HG02981 (cell line): Measurements from ENCODE around the gene FAM222A.

ENCODE experiments used
- ATAC-seq: cut with Tn5 transposase; IDR thresholded peaks from one replicate; pipeline ENCODE4 v1.9.1; 2021; ENCODE audit warnings: mild to moderate bottlenecking, moderate library complexity; ENCODE audit not compliant: unreplicated experiment

Gene FAM222A

DNA sequence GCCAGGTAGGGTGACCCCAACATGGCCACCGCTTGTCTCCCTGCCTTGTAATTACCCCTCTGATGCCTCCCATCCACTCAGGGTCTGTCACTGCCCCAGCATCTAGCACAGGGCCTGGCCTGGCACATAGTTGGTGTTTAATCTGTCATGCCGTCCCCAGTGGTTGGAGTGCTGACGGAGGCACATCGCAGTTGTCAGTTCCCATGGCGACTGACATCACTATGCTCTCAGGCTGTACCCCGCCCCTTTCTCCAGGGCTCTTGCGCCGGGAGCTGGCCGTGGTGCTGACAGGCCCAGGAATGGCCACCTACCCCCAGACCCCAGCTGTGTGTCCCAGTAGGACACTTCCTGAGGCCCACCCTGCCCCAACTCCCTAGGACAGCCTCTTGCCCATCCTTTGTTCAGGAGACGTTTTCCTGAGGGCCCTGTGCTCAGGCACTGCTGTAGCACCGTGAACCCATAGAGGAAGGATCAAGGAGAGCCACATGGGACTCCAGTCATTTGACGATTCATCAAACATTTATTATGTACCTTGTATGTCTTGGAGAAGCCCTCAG lies 23.0 kb downstream of the FAM222A start:
- no peak for ATAC-seq

DNA sequence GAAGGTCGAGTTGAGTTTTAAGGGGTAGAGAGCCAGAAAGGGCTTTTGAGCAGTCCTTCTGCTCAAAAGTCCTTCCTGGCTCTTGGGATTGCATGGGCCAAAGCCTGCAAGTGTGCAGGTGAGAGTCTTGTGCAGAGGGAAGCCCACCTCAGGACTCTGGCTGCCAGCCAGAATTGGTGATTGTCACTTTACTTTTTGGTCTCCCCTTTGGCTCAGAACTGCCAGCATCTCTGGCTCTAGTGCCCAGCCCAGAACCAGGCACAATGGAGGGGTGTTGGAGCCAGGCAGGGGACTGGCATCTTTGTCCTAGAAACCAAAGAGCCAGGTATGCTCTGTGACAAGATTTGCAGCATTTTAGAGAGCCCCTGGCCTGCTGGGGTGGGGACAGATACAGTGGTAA lies 23.5 kb downstream of the FAM222A start:
- no peak for ATAC-seq

DNA sequence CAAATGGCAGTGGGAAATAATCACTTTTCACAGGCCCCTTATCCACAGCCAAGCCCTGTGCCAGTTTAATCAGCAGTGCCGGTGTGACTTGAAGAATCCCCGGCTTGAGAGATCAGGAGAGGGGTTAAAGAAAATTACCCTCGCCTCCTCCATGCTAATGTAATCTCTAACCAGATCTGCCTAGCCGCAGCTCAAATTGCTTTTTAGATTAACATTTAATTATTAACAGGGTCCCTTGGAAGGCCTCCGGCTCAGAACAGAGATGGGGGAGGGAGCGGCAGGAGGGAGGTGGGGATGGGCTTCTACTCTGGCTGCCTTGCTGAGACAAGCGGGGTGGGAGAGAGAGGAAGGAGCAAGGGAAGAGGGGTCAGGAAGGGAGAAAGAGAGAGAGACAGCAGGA lies 24.0 kb downstream of the FAM222A start:
- no peak for ATAC-seq

DNA sequence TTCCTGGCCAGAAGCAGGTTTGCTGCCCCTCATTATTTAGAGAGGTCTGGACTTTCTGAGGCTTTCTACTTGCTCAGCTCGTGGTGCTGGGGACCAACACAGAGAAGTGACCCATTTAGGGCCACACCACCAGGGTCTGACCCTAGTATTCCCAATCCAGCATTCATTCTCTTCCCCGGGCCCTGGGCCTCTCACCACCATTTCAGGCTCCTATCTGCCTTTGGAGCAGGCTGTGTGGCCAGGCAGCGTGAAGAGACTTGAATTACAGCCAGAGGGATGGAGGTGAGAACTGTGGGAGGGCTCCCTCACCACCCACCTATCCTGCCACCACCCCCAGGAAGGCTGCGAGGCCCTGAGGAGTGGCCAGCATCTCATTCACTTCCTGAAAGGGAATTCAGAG lies 24.6 kb downstream of the FAM222A start:
- ATAC-seq: no peak

DNA sequence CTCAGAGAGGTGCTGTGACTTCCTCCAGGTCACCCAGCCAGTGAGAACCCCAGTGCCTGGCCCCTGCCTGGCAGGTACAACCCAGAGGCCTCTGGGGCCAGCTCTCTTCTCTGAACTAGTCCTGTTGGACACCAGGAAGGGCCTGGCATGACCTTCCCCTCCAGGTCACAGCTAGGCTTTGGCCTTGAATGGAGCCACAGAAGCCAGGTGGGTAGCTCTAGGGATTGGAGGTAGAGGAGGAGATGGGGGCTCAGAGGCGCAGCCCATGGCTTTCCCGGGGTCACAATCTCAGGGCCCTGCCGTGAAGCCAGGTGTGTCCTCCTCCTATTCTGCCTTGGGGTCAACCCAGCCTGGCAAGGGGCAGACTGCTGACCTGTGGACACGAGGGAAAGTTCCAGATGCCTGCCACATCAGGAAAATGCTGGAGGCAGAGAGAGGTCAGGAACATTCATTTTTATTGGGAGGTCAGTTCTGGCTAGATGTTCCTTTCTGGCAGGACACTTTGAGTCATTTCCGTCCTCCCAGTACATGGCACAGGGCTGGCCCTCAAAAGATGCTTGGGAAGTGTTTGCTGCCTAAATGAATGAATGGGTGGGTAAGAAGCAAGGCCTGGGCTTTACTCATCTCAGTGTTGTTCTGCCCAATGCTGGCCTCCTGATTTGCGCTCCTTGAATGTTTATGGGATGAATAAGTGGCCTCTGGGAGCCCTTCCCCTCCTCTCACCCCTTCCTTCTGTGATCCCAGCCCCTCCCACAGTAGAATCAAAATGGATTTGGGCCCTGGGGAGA lies 25.4 kb downstream of the FAM222A start:
- no peak for ATAC-seq

DNA sequence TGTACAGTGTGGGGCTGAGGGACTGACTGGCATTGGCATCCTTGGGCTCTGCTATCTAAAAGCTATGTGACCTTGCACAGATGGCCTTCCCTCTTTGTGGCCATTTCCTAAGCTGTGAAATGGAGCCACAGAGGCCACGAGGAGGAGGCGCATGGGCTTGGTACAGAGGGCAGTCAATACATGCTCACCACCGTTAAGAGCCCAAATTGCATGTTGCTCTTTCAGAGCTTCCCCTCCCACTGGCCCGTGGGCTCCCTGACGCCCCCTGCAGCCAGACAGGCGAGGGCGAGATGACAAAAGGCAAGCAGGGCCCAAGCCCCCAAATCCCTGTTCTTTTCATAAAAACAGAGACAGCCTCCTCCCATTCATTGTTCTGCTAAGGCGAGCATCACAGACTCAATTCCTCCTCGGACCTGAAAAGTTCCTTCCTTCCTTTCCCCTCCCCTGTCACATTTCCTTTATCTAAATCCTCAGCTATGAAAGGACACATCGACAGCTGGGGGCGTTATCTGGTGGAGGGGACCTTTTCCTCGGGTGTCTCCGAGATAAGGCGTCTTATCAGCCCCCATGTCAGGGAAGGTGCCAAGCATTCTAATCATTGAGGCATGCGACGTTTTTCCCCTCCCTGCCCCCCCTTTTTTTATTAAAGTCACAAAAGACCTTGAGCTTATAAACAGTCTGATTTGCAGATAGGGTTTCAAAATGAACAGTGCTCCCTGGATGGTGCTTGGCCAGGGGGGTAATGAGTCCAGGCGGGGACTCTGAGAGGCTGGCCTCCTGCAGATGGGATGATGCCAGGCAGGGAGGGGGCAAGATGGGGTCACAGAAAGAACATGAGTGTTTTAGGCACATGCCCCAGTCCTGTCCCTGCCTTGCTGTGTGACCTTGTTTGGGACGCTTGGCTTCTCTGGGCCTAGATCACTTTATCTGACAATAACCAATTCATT lies 26.4 kb downstream of the FAM222A start:
- no peak for ATAC-seq

DNA sequence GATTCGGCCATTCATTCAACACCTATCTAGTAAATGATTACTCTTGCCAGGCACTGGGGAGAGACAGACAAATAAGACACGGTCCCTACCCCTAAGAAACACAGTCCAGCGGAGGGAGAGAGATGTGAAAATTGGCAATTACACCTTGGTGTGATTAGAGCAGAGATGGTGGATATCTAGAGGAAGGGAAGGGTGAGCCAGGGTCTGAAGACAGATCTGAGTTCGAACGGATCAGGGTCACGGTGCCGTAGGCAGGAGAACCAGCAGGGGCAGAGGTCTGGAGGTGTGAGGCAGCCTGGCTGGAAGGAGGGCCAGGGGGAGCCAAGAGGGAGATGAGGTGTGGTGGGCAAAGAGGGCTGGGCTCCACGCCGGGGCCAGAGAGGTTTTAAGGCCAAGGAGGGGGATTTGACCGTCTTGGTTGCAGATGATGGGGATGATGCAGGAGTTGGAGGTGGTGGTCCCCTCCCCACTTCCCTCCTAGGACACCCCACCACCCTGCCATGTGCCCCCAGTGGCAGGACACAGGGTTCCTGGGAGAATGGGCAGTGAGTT lies 27.1 kb downstream of the FAM222A start:
- ATAC-seq: no peak

DNA sequence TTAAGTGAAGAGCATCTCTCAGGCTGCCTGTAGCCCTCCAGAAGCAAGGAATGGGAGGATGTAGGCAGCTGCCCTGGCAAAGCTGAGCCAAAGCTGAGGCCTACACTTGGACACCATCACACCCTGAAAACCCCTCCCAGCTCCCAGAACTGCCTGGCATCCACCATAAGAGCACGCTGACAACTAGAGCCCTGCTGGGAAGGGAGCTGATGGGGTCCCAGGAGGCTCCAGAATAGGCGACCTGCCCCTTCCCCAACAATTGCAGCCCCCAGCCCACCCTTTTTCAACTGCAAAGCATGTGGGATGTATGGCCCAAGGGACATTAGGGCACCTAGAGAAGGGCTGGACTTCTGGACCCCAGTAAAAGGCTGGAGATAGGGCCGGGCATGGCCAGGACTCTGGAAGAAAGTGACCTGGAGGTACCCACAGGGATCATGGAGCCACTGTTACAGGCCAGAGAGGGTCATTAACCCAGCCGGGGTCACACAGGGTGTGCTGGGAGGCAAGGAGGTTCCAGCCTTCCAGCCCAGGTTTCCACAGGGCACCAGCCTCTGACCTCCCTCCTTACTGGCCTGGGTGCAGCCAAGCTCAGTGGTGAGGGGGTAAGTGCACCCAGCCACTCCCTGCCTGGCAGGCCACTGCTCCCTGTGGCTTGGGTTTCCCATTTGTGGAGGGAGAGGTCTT lies 27.8 kb downstream of the FAM222A start:
- ATAC-seq: no peak

DNA sequence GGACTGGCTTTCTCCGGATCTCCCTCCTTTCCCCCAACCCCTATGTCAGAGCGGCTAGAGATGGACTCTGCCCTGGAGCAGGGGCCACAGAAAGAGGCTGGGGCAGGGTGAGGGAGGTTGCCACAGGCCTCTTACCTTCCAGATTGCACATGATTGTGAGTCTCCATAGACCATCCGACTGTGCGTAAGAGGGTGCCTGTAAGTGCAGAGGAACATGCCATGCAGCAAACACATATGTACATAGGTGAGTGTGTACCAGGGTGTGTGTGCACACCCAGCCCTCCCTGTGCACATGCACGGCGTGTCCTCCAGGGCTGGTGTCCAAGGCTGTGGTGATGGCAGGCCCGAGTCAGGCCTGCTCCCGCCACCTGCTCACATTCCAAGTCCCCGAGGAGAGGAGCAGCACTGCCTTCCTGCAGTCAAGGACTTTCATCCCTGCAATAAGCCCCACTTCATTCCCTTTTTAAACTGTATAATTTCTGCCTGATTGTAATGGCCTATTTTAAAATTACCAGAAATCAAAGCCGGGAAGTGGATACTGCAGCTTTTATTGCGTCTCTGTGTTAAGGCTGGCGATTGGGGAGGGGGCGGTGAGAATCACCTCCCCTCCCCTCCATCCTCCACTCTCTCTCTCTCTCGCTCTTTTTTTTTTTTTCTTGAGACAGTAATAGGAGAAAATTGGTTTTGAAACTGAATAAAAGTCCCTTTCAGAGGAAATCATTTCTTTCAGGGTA lies 28.5 kb downstream of the FAM222A start:
- no peak for ATAC-seq

DNA sequence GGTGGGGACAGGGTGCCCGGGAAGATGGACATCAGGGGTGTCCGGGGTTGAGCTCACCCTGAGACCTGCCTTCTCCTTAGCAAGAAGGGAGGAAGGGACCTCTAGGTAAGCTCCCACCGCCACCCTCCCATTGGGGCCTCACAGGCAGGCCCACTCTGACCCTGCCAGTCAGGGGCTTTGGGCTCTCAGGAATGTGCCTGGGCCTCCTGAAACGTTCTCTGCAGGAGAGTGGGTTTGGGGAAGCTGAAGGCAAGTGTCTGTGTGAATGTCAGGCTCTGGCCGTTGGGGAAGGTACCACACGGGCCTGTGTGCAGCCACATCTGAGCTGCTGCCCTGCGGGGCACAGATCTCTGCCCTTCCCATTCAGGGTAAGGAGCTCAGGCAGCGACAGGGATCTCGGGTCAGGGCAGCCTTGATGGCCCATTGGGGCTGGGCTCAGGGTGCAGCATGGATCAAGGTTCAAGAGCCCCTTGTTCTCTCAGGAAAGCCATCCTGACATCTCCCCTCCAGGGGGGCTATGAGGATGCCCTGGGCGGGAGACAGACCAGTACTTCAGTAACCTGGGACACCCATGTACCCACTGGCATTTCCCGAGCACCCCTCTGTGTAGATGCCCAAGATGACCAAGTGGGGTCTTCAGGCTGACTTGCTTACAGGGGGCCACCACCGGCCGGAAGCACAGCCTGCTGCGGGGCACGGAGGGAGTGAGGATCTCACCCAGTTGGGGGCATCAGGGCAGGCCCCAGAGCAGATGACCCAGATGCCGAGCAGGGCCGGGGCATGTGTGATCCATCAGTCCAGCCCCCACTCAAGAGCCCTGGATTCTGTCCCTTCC lies 29.7 kb downstream of the FAM222A start:
- no peak for ATAC-seq

DNA sequence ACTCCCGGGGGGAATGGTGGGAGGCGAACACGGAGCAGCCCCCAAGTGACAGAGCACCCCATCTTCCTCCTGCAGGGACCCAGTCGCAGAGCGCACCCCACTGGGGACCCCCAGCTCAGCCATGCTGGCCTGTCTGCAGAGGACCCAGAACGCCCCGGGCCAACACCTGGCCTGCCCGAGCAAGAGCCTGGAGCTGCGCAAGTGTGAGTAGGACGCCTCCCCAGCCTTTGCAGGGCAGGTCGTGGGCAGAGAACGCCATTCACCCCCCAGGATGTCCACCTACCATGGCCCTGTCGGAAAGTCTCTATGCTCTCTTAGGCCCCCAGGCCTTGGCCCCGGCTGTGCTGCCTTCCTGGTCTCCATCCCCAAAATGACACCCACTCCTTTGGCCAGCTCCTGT lies 30.4 kb downstream of the FAM222A start:
- ATAC-seq: no peak

DNA sequence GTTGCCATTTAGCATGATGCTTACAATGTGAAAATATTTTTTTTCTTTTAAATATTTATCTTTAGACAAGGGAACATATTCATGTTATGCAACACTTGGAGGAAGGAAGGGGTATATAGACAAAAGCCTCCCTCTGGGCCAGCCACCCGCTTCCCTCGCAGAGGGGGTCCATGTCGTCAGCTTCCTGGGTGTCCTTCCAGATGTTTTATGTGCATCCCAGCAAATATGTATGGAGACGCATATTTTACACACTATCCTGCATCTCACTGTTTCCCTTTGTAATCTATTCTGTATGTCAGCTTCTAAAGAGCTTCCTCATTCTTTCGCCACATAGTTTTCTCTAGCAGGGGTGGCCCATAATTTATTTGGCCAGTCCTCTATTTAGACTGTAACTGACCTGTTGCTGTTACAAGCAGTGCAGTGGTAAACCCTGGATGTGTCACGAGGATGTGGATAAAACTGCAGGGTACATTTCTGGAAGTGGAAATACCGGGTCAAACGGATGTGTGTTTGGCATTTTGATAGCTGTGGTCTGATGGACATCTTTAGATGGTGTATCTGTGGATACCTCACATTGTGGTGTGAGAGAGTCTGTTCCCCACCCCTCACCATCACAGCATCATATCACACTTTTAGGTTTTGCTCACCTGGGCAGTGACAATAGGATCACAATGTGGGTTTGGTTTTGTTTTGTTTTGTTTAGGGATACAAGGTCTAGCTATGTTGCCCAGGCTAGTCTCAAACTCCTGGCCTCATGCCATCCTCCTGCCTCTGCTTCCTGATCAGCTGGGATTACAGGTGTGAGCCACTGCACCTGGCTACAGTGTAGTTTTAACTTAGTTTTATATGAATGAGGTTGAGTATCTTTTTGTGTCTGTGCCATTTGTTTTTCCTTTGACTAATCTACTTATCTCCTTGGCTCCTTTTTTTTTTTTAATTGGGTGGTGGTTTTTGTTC lies 31.6 kb downstream of the FAM222A start:
- ATAC-seq: no peak

DNA sequence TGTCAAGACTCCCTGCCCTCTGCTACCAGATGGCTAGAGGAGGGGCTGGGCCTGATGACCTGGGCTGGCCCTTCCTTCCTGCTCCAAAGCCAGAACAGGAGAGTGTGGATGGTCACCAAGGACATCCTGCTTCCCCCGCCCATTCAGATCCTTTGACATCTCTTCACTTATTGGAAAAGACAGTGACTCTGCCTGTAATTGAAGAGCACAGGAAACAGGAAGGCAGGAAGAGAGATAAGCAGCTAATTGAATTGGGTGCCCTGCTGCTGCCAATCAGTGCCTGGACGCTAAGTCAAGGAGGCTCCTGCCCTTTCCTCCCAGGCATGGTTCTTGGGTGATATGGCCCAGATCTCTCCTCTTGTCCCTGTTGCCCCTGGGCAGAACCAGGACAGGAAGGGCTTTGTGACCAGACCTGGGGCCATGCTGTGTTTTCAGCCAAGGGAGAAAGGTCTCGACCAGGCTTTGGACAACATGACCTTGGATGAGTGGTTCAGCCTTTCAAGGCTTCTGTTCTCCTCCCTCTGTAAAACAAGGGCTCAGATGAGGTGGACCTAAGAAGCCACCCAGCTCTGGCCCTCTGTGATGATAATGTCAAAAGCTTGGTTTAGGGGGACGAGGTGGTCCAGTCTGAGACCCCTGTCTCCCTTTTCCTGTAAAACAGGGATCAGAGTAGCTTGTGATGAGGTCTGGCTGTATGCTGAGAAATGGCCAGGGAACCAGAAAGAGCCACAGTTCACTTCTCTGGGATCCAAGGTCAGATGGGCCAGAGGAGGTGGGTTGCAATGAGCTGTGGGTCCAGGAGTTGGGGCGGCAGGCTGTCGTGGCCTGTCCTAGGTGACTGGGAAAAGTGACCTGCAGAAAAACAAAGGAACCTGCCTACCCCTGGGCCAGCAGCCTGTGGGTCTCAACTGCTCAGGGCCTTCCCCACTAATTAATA lies 38.8 kb downstream of the FAM222A start:
- no peak for ATAC-seq

DNA sequence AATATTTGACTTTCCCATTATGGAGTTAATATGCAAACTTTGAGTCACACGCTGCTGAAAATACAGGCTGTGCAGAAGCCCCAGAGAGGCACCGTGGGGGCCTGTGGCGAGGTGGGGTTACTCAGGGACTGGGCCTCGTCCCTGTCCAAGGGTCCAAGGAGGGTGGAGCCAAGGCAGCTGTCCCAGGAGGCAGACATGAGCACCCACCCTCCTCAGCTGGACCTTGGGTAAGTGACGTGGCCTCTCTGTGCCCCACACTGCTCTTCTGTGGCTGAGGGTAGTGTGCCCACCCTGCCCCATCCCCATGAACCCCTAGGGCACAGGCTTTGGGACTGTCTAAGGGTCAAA lies 39.4 kb downstream of the FAM222A start:
- no peak for ATAC-seq

DNA sequence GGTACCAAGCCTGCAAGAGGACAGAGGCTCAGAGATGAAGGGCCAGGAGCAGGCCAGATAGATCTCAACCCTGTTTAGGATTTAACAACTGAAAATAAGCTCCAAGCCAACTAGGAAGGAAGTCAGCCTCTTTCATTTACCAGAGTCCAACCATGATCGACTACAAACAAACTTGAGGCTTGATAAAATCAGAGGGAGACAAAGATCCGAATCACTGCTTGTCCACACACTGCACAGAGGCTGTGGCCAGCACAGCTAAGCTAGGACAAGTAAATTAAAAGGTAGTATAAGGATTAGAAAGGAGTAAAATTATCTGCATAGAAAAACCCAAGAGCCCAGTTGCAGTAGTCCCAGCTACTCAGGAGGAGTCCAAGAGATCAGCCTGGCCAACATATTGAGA lies 40.3 kb downstream of the FAM222A start:
- no peak for ATAC-seq

DNA sequence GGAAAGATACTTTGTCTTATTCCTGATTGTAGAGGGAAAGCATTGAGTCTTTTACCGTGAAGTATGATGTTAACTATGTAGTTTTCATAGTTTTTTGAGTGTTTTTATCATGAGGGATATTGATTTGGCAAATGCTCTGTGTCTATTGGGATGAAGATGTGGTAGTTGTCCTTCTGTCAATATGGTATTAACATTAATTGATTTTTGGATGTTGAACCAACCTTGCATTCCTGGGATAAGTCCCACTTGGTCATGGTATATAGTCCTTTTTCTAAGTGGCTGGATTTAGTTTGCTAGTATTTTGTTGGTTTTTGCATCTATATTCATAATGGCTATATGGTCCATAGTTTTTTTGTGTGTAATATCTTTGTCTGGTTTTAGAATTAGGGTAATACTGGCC lies 42.8 kb downstream of the FAM222A start:
- ATAC-seq: no peak

DNA sequence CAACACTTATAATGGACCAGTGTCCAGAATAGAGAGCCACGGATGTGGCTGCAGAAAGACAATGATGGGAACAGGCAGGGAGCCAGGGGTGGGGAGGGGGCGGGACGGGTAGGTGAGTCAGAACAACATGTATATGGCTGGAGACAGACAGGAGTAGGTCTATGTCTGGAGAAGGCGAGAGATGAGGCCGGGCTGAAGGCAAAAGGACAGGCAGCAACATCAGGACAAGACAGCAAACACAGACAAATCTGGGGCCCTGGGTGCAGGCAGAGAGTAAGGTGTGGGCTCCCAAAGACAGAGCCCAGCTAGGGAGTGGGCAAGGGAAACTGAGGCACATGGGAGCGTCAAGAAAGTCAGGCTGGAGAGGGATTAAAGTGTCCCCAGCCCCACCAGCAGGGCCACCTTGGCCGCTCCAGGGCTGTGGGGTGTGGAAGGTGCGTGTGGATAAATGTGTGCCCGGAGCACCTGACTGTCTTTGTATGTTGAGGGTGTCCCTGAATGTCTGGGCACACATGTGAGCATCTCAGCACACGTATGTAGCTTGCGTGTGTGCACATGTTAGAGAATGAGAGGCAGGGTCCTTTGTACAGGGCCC lies 44.1 kb downstream of the FAM222A start:
- ATAC-seq: no peak
